HepG2 (cell line): ENCODE results near the gene TEF. TPM values are rescaled to one million over a fixed set of nuclear protein-coding genes. Genes with fewer than 3 reads are reported as not detected.

ENCODE experiments used
- REPIN1 ChIP-seq: sonication (generic); formaldehyde crosslinking; IDR thresholded peaks from 2 replicates; pipeline ENCODE4 v1.8.0; 2022; ENCODE audit warnings: missing genetic modification reagents, low read depth, mild to moderate bottlenecking, borderline replicate concordance
- RXRA ChIP-seq: sonication (generic); formaldehyde crosslinking; IDR thresholded peaks from 2 replicates; pipeline ENCODE4 v1.5.1; 2020; ENCODE audit warnings: missing genetic modification reagents
- SCMH1 ChIP-seq: sonication (generic); formaldehyde crosslinking; IDR thresholded peaks from 2 replicates; pipeline ENCODE4 v1.9.0; 2021; ENCODE audit warnings: missing genetic modification reagents, mild to moderate bottlenecking, borderline replicate concordance
- SIX4 ChIP-seq: sonication (generic); formaldehyde crosslinking; IDR thresholded peaks from 2 replicates; pipeline ENCODE4 v1.4.0; 2020; ENCODE audit warnings: missing genetic modification reagents
- SNAI1 ChIP-seq: sonication (generic); formaldehyde crosslinking; IDR thresholded peaks from 2 replicates; pipeline ENCODE4 v1.5.0; 2020; ENCODE audit warnings: mild to moderate bottlenecking, missing genetic modification reagents, borderline replicate concordance
- SP5 ChIP-seq: IDR thresholded peaks from 2 replicates; pipeline ENCODE4 v1.6.1; 2016; ENCODE audit warnings: low read depth, borderline replicate concordance
- SRSF4 ChIP-seq: fragments of 200-400 bp; formaldehyde crosslinking; IDR thresholded peaks from one replicate; pipeline ENCODE4 v1.6.1; 2018; ENCODE audit warnings: mild to moderate bottlenecking, low read depth, low read length, moderate library complexity; ENCODE audit not compliant: poor library complexity, severe bottlenecking
- WIZ ChIP-seq: sonication (generic); formaldehyde crosslinking; IDR thresholded peaks from 2 replicates; pipeline ENCODE4 v1.5.1; 2020; ENCODE audit warnings: mild to moderate bottlenecking, missing genetic modification reagents
- ZEB1 ChIP-seq: IDR thresholded peaks from 2 replicates; pipeline ENCODE4 v1.6.1; 2012; ENCODE audit warnings: mild to moderate bottlenecking, low read depth, inconsistent platforms; ENCODE audit not compliant: insufficient replicate concordance
- ZNF138 ChIP-seq: sonication (generic); formaldehyde crosslinking; IDR thresholded peaks from 2 replicates; pipeline ENCODE4 v1.5.0; 2020; ENCODE audit warnings: mild to moderate bottlenecking, low read depth, missing genetic modification reagents
- ZNF230 ChIP-seq: sonication (generic); formaldehyde crosslinking; IDR thresholded peaks from 2 replicates; pipeline ENCODE4 v1.4.0; 2020; ENCODE audit warnings: mild to moderate bottlenecking, missing genetic modification reagents
- ZNF263 ChIP-seq: sonication (generic); formaldehyde crosslinking; IDR thresholded peaks from 2 replicates; pipeline ENCODE4 v1.4.0; 2020; ENCODE audit warnings: missing genetic modification reagents
- polyA plus RNA-seq, 8 experiments: library from polyadenylated mRNA; depleted of rRNA in 3 of 8; stranded (reverse) in 7 of 8; unstranded in 1 of 8; fragments of >200 nt; fragmentation: Illumina TruSeq in 4 of 8; extraction: Trizol in 4 of 8; gene quantifications; 2 replicates each; pipeline versions ENCODE4 v1.2.1 to v1.2.3, GENCODE V29; 2011 to 2016; ENCODE audit warnings: low read depth in 4 of 8, missing spikeins in 1 of 8, mixed read lengths in 1 of 8; ENCODE audit not compliant: insufficient read depth in 1 of 8
- total RNA-seq, 5 experiments: library from RNA; depleted of rRNA; stranded (reverse); fragments of >200 nt; fragmentation: Illumina TruSeq; extraction: Trizol; gene quantifications; 2 replicates each; pipeline ENCODE4 v1.2.3, GENCODE V29; 2016; ENCODE audit warnings: low read depth in 1 of 5
- TF ChIP-seq, protein P1 (sequence below): sonication (generic); formaldehyde crosslinking; IDR thresholded peaks from 2 replicates; pipeline ENCODE4 v1.4.0; 2020; ENCODE audit warnings: missing genetic modification reagents
- TF ChIP-seq, protein P2 (sequence below): sonication (generic); formaldehyde crosslinking; IDR thresholded peaks from 2 replicates; pipeline ENCODE4 v1.5.0; 2020; ENCODE audit warnings: missing genetic modification reagents, mild to moderate bottlenecking, borderline replicate concordance
- TF ChIP-seq, protein P3 (sequence below): IDR thresholded peaks from 2 replicates; pipeline ENCODE4 v1.6.1; 2016; ENCODE audit warnings: control low read depth
- TF ChIP-seq, protein P4 (sequence below): sonication (generic); formaldehyde crosslinking; IDR thresholded peaks from 2 replicates; pipeline ENCODE4 v1.5.1; 2020; ENCODE audit warnings: mild to moderate bottlenecking, missing genetic modification reagents, moderate library complexity
- TF ChIP-seq, protein P5 (sequence below): sonication (generic); formaldehyde crosslinking; IDR thresholded peaks from 2 replicates; pipeline ENCODE4 v1.5.1; 2020; ENCODE audit warnings: mild to moderate bottlenecking, missing genetic modification reagents, moderate library complexity
- TF ChIP-seq, protein P6 (sequence below): sonication (generic); formaldehyde crosslinking; IDR thresholded peaks from 2 replicates; pipeline ENCODE4 v1.4.0; 2020; ENCODE audit warnings: missing genetic modification reagents, borderline replicate concordance

Gene TEF
- total and polyA plus RNA-seq, 2 of the 13 experiments (the other 11 are each of a cell fraction or from before 2014, with no cell fraction given): 7.6 to 11.2 TPM

DNA sequence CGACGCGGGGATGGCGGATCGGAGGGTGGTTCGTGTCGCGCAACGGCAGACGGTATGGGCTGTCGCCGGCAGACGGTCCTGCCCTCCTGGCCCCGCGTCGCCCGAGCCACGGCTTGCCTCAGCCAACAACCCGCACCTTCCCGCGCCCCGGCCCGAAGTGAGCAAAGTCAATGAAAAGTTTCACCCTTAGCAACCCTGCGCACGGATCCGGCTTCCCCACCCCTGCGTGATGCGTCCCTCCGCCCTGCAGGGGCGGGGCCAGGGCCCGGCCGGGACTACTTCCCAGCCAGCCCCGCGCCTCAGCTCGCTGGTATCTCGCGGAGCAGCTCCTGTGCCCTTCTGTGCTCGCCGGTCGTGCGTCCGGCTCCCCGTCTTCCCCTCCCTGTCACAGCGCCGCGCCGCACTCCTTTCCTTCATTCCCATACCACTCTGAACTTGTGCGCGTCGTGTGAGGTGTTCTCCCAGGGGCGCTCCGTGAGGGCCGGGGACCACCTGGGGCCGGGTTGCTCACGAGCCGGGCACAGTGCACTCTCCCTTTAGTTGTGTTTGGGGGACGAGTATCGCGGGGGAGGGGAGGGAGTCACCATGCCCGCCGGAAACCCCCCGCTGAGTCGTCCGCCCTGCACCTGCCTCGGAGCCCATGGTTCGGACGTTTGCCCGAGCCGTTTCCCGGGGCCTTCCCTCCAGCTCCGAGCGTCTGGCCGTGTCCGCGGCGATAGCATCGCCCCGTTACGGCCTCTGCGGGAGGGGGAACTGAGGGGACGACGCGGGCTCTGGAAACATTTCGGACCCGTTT lies 65.1 kb downstream of the TEF start, which contains the start of gene TOB2 (continued):
- TF ChIP-seq, protein P1, sequence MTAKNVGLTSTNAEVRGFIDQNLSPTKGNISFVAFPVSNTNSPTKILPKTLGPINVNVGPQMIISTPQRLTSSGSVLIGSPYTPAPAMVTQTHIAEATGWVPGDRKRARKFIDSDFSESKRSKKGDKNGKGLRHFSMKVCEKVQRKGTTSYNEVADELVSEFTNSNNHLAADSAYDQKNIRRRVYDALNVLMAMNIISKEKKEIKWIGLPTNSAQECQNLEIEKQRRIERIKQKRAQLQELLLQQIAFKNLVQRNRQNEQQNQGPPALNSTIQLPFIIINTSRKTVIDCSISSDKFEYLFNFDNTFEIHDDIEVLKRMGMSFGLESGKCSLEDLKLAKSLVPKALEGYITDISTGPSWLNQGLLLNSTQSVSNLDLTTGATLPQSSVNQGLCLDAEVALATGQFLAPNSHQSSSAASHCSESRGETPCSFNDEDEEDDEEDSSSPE (CRISPR knock-in tag): peak; percentile 91
- TF ChIP-seq ZNF263 (CRISPR knock-in tag) (peak; percentile 95), ZNF230 (peak; percentile 96), SIX4 (CRISPR knock-in tag) (peak; percentile 68), ZEB1 (peak; percentile 50), ZNF138 (CRISPR knock-in tag) (peak; percentile 82; the same call in 1 of the 2 replicates), RXRA (CRISPR knock-in tag) (peak; percentile 94), SCMH1 (no peak), REPIN1 (CRISPR knock-in tag) (peak; percentile 99), SRSF4 (no peak), SP5 (CRISPR knock-in tag) (peak; percentile 87), SNAI1 (peak; percentile 28; the same call in 1 of the 2 replicates), WIZ (CRISPR knock-in tag) (peak; percentile 42; the same call in 1 of the 2 replicates)
- TF ChIP-seq, protein P2, sequence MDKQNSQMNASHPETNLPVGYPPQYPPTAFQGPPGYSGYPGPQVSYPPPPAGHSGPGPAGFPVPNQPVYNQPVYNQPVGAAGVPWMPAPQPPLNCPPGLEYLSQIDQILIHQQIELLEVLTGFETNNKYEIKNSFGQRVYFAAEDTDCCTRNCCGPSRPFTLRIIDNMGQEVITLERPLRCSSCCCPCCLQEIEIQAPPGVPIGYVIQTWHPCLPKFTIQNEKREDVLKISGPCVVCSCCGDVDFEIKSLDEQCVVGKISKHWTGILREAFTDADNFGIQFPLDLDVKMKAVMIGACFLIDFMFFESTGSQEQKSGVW (CRISPR knock-in tag): peak; percentile 71
- TF ChIP-seq, protein P3, sequence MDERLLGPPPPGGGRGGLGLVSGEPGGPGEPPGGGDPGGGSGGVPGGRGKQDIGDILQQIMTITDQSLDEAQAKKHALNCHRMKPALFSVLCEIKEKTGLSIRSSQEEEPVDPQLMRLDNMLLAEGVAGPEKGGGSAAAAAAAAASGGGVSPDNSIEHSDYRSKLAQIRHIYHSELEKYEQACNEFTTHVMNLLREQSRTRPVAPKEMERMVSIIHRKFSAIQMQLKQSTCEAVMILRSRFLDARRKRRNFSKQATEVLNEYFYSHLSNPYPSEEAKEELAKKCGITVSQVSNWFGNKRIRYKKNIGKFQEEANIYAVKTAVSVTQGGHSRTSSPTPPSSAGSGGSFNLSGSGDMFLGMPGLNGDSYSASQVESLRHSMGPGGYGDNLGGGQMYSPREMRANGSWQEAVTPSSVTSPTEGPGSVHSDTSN (CRISPR knock-in tag): no peak
- TF ChIP-seq, protein P4, sequence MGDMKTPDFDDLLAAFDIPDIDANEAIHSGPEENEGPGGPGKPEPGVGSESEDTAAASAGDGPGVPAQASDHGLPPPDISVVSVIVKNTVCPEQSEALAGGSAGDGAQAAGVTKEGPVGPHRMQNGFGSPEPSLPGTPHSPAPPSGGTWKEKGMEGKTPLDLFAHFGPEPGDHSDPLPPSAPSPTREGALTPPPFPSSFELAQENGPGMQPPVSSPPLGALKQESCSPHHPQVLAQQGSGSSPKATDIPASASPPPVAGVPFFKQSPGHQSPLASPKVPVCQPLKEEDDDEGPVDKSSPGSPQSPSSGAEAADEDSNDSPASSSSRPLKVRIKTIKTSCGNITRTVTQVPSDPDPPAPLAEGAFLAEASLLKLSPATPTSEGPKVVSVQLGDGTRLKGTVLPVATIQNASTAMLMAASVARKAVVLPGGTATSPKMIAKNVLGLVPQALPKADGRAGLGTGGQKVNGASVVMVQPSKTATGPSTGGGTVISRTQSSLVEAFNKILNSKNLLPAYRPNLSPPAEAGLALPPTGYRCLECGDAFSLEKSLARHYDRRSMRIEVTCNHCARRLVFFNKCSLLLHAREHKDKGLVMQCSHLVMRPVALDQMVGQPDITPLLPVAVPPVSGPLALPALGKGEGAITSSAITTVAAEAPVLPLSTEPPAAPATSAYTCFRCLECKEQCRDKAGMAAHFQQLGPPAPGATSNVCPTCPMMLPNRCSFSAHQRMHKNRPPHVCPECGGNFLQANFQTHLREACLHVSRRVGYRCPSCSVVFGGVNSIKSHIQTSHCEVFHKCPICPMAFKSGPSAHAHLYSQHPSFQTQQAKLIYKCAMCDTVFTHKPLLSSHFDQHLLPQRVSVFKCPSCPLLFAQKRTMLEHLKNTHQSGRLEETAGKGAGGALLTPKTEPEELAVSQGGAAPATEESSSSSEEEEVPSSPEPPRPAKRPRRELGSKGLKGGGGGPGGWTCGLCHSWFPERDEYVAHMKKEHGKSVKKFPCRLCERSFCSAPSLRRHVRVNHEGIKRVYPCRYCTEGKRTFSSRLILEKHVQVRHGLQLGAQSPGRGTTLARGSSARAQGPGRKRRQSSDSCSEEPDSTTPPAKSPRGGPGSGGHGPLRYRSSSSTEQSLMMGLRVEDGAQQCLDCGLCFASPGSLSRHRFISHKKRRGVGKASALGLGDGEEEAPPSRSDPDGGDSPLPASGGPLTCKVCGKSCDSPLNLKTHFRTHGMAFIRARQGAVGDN (CRISPR knock-in tag): peak; percentile 78
- TF ChIP-seq, protein P5, sequence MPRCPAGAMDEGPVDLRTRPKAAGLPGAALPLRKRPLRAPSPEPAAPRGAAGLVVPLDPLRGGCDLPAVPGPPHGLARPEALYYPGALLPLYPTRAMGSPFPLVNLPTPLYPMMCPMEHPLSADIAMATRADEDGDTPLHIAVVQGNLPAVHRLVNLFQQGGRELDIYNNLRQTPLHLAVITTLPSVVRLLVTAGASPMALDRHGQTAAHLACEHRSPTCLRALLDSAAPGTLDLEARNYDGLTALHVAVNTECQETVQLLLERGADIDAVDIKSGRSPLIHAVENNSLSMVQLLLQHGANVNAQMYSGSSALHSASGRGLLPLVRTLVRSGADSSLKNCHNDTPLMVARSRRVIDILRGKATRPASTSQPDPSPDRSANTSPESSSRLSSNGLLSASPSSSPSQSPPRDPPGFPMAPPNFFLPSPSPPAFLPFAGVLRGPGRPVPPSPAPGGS: peak; percentile 81
- TF ChIP-seq, protein P6, sequence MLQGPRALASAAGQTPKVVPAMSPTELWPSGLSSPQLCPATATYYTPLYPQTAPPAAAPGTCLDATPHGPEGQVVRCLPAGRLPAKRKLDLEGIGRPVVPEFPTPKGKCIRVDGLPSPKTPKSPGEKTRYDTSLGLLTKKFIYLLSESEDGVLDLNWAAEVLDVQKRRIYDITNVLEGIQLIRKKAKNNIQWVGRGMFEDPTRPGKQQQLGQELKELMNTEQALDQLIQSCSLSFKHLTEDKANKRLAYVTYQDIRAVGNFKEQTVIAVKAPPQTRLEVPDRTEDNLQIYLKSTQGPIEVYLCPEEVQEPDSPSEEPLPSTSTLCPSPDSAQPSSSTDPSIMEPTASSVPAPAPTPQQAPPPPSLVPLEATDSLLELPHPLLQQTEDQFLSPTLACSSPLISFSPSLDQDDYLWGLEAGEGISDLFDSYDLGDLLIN (CRISPR knock-in tag): peak; percentile 91; the same call in 1 of the 2 replicates
